Tibial nerve (tissue), 4 donors: Measurements from ENCODE around the gene GPANK1.

Source experiments
- CTCF ChIP-seq, 5 experiments: fragments of 200-600 bp in 3 of 5; fragments of 450-650 bp in 2 of 5; sonication (generic) in 3 of 5; IDR thresholded peaks; one replicate each; pipeline ENCODE4 v1.5.1; 2016 to 2019; ENCODE audit warnings: antibody characterized with exemption in 5 of 5, mild to moderate bottlenecking in 3 of 5, moderate library complexity in 2 of 5
- EP300 ChIP-seq, 2 donors: sonication (generic); formaldehyde crosslinking; IDR thresholded peaks; one replicate each; pipeline ENCODE4 v1.6.1; 2017; ENCODE audit warnings: antibody characterized with exemption in 2 of 2, mild to moderate bottlenecking in 1 of 2
- POLR2A ChIP-seq, 2 donors: fragments of 450-650 bp; IDR thresholded peaks; one replicate each; pipeline ENCODE4 v1.6.1; 2017; ENCODE audit warnings: antibody characterized with exemption in 2 of 2, mild to moderate bottlenecking in 2 of 2, moderate library complexity in 2 of 2

DNA sequence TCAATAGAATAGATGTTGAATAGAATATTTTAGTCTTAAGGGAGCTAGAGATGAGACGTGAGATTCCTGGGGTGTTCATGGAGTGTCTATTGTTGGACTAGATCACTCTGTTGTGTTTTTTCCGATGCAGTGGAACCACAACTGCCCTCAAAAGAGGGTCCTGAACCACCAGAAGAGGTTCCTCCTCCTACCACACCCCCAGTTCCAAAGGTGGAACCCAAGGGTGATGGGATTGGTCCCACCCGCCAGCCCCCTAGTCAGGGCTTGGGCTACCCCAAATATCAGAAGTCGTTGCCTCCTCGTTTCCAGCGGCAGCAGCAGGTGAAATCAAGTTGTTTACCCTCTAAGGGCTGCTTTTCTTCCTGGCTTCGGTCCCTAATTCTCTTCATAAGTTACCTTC, 35.8 kb downstream of the GPANK1 start:
- TF ChIP-seq POLR2A (IDR thresholded peaks at IDR 0.05): no peak
- TF ChIP-seq CTCF (IDR thresholded peaks at IDR 0.05): no peak
- TF ChIP-seq EP300 (IDR thresholded peaks at IDR 0.05): no peak
